Body of pancreas (tissue), 4 donors: Measurements from ENCODE around the gene SDE2.

ENCODE experiments used
- CTCF ChIP-seq, 7 experiments: fragments of 450-650 bp in 4 of 7; fragments of 200-600 bp in 3 of 7; sonication (generic) in 3 of 7; IDR thresholded peaks; one replicate each; pipeline ENCODE4 v1.5.1; 2016 to 2019; ENCODE audit warnings: antibody characterized with exemption in 7 of 7
- POLR2A ChIP-seq, 3 donors: fragments of 450-650 bp; IDR thresholded peaks; one replicate each; pipeline ENCODE4 v1.6.1; 2016; ENCODE audit warnings: antibody characterized with exemption in 3 of 3, mild to moderate bottlenecking in 2 of 3

DNA sequence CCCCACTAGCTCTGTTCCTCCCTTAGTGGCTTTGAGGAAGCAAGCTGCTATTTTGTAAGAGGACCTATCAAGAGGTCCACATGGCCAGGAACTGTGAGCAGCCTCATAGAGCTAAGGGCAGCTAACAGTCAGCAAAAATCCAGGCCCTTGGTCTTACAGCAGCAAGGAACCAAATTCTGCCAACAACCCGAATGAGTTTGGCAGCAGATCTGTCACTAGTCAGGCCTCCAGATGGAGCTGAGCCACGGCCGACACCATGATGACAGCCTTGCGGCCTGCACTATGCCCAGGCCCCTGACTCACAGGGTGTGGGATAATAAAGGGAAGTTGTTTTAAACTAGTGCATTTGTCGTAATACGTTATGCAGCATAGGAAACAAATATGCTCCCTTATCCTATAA lies 35.3 kb upstream of the SDE2 start:
- TF ChIP-seq CTCF (IDR thresholded peaks at IDR 0.05) (no peak), POLR2A (IDR thresholded peaks at IDR 0.05) (peak in 1 of 3 donors; percentile 47)
